Forelimb muscle (tissue), 1 donor: ENCODE results near the gene TXLNG. TPM values are rescaled to one million over a fixed set of nuclear protein-coding genes. Genes with fewer than 3 reads are reported as not detected.

ENCODE experiments used
- DNase-seq: peaks from one replicate; pipeline ENCODE4 v3.0.0-alpha.2; 2013; ENCODE audit warnings: low read depth
- polyA plus RNA-seq: library from polyadenylated mRNA; unstranded; fragments of 120-200 nt; gene quantifications from one replicate; pipeline ENCODE4 v1.2.1, GENCODE V29; 2013; ENCODE audit not compliant: insufficient read length

TXLNG gene
- polyA plus RNA-seq, 1 donor: 9.7 TPM

GRCh38 chrX:16785247-16786138 lies 773 bp upstream of the TXLNG start:
- DNase-seq: no peak

GRCh38 chrX:16786791-16787735 lies 797 bp downstream of the TXLNG start:
- no peak for DNase-seq

- DNase-seq: no peak
Observed at GRCh38 chrX:16788477-16788876, 2.2 kb downstream of the TXLNG start.

GRCh38 chrX:16796298-16796697 lies 10.0 kb downstream of the TXLNG start:
- DNase-seq: no peak

GRCh38 chrX:16797358-16797757 lies 11.1 kb downstream of the TXLNG start:
- DNase-seq: no peak

GRCh38 chrX:16797841-16798240 lies 11.6 kb downstream of the TXLNG start:
- no peak for DNase-seq

- DNase-seq: no peak
Observed at GRCh38 chrX:16804923-16805464, 18.7 kb downstream of the TXLNG start.

- no peak for DNase-seq
Observed at GRCh38 chrX:16807548-16807947, 21.3 kb downstream of the TXLNG start.

- no peak for DNase-seq
Observed at GRCh38 chrX:16807976-16808542, 21.8 kb downstream of the TXLNG start.

- no peak for DNase-seq
Observed at GRCh38 chrX:16814597-16814996, 28.3 kb downstream of the TXLNG start.

- DNase-seq: no peak
Observed at GRCh38 chrX:16819634-16820033, 33.4 kb downstream of the TXLNG start.

GRCh38 chrX:16822723-16823122 lies 36.5 kb downstream of the TXLNG start:
- DNase-seq: no peak

- no peak for DNase-seq
Observed at GRCh38 chrX:16825264-16826035, 39.2 kb downstream of the TXLNG start.

GRCh38 chrX:16826207-16826606 lies 39.9 kb downstream of the TXLNG start:
- no peak for DNase-seq

GRCh38 chrX:16827225-16827624 lies 41.0 kb downstream of the TXLNG start:
- no peak for DNase-seq

GRCh38 chrX:16828124-16828908 lies 42.0 kb downstream of the TXLNG start:
- DNase-seq: peak; percentile 22

- DNase-seq: no peak
Observed at GRCh38 chrX:16832301-16832700, 46.0 kb downstream of the TXLNG start.

- no peak for DNase-seq
Observed at GRCh38 chrX:16834806-16835205, 48.5 kb downstream of the TXLNG start.

GRCh38 chrX:16836371-16836770 lies 50.1 kb downstream of the TXLNG start:
- no peak for DNase-seq
